ENCODE results near the gene ATXN10. TPM values are rescaled to one million over a fixed set of nuclear protein-coding genes. Genes with fewer than 3 reads are reported as not detected.
A peak's percentile ranks its signal among the peaks of the same experiment; 100 is the strongest.

The ATXN10 gene
- total and polyA plus RNA-seq, 11 donors = 55.0 to 192 (median 149) TPM

- Histone ChIP-seq H3K36me3 (no peaks in the 10 kb centered on the region), H3K4me3 (no peak overlapping the region), H3K27ac (no peak overlapping the region), H3K4me1 (peaks cover 0 to 38% (median 10%) of the 10 kb centered on the region in 12 donors), H3K9me3 (no peaks in the 10 kb centered on the region), H3K27me3 (peaks cover 0 to 58% (median 5%) of the 10 kb centered on the region in 9 donors)
- TF ChIP-seq, protein P1, sequence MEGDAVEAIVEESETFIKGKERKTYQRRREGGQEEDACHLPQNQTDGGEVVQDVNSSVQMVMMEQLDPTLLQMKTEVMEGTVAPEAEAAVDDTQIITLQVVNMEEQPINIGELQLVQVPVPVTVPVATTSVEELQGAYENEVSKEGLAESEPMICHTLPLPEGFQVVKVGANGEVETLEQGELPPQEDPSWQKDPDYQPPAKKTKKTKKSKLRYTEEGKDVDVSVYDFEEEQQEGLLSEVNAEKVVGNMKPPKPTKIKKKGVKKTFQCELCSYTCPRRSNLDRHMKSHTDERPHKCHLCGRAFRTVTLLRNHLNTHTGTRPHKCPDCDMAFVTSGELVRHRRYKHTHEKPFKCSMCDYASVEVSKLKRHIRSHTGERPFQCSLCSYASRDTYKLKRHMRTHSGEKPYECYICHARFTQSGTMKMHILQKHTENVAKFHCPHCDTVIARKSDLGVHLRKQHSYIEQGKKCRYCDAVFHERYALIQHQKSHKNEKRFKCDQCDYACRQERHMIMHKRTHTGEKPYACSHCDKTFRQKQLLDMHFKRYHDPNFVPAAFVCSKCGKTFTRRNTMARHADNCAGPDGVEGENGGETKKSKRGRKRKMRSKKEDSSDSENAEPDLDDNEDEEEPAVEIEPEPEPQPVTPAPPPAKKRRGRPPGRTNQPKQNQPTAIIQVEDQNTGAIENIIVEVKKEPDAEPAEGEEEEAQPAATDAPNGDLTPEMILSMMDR (IDR thresholded peaks at IDR 0.05) = no peak
- no peak for TF ChIP-seq POLR2A (IDR thresholded peaks at IDR 0.05)
- ATAC-seq (peak in 3 of 4 donors; percentile 3 to 19 (median 15)), DNase-seq (peak in 3 of 5 donors; percentile 14 to 60 (median 27))
- intact Hi-C loops (cut with DNase I) = no loop called here
- WGBS, 4 donors = 24 to 31% (median 29%) methylated on average over 8 to 16 of the region's 16 CpGs
Observed at GRCh38 chr22:45878901-45879551, 207.4 kb downstream of the ATXN10 start.

GRCh38 chr22:45879552-45879949, 207.9 kb downstream of the ATXN10 start:
- Histone ChIP-seq H3K36me3 (no peaks in the 10 kb centered on the region), H3K4me3 (no peak overlapping the region), H3K9me3 (no peaks in the 10 kb centered on the region), H3K27ac (no peak overlapping the region), H3K27me3 (peaks cover 0 to 58% (median 5%) of the 10 kb centered on the region in 9 donors), H3K4me1 (peaks cover 0 to 43% (median 14%) of the 10 kb centered on the region in 12 donors)
- ATAC-seq (peak in 3 of 4 donors; percentile 43 to 74 (median 61)), DNase-seq (peak; percentile 43 to 78 (median 62))
- intact Hi-C loops (cut with DNase I) = no loop called here
- TF ChIP-seq, protein P1 (IDR thresholded peaks at IDR 0.05) = no peak
- TF ChIP-seq POLR2A (IDR thresholded peaks at IDR 0.05) = no peak
- WGBS, 4 donors = 25 to 38% (median 31%) methylated on average over 6 of the region's 6 CpGs

GRCh38 chr22:45880091-45880715, 208.6 kb downstream of the ATXN10 start:
- H3K27ac ChIP-seq = no peak overlapping the region
- TF ChIP-seq, protein P1 (IDR thresholded peaks at IDR 0.05) = no peak
- no peak for TF ChIP-seq POLR2A (IDR thresholded peaks at IDR 0.05)
- DNase-seq (peak in 3 of 5 donors; percentile 11 to 44 (median 22)), ATAC-seq (no peak)
- intact Hi-C loops (cut with DNase I) = no loop called here
- peak overlapping the region in 1 of 12 donors; percentile 19 for H3K4me3 ChIP-seq
- peaks cover 0 to 58% (median 5%) of the 10 kb centered on the region in 9 donors for H3K27me3 ChIP-seq
- H3K9me3 ChIP-seq = no peaks in the 10 kb centered on the region
- no peaks in the 10 kb centered on the region for H3K36me3 ChIP-seq
- 37 to 47% (median 43%) methylated on average over 19 to 22 of the region's 22 CpGs for WGBS, 4 donors
- H3K4me1 ChIP-seq = peaks cover 0 to 50% (median 18%) of the 10 kb centered on the region in 12 donors
